ENCODE results near the gene BIN2. TPM values are rescaled to one million over a fixed set of nuclear protein-coding genes. Genes with fewer than 3 reads are reported as not detected.
"Not testable (repeated sequence)": the region's sequence is repeated elsewhere in the genome, so short reads cannot be mapped to it uniquely, and the experiment has no call there.

BIN2 gene
- total RNA-seq, 1 donor = not detected

GRCh38 chr12:51270067-51270950, 53.7 kb downstream of the BIN2 start, which contains the start of gene SMAGP:
TSS of gene SMAGP (minus strand) at chr12:51270415. CDS start at chr12:51269278, 1,137 bp downstream.
- no peak for TF ChIP-seq CTCF (IDR thresholded peaks at IDR 0.05; ENCODE audit: insufficient read depth, low read depth, low read length)
- peak; percentile 44 for DNase-seq (ENCODE audit: low read depth)
- H3K4me3 ChIP-seq (ENCODE audit: low read depth, low read length) = peak within 1 kb of the TSS; percentile 82

- H3K4me3 ChIP-seq (ENCODE audit: low read depth, low read length) = peak overlapping the region; percentile 82
- DNase-seq (ENCODE audit: low read depth) = peak; percentile 28
- TF ChIP-seq CTCF (IDR thresholded peaks at IDR 0.05; ENCODE audit: insufficient read depth, low read depth, low read length) = peak; percentile 17
These were observed 54.6 kb downstream of the BIN2 start for GRCh38 chr12:51269174-51270066.

GRCh38 chr12:51265024-51265423, 59.0 kb downstream of the BIN2 start:
- no peak for TF ChIP-seq CTCF (IDR thresholded peaks at IDR 0.05; ENCODE audit: insufficient read depth, low read depth, low read length)
- no peak overlapping the region for H3K4me3 ChIP-seq (ENCODE audit: low read depth, low read length)
- no peak for DNase-seq (ENCODE audit: low read depth)

GRCh38 chr12:51264297-51264696, 59.7 kb downstream of the BIN2 start:
- no peak overlapping the region for H3K4me3 ChIP-seq (ENCODE audit: low read depth, low read length)
- DNase-seq (ENCODE audit: low read depth) = no peak
- TF ChIP-seq CTCF (IDR thresholded peaks at IDR 0.05; ENCODE audit: insufficient read depth, low read depth, low read length) = no peak

GRCh38 chr12:51263341-51263740, 60.6 kb downstream of the BIN2 start:
- no peak for DNase-seq (ENCODE audit: low read depth)
- H3K4me3 ChIP-seq (ENCODE audit: low read depth, low read length) = no peak overlapping the region
- no peak for TF ChIP-seq CTCF (IDR thresholded peaks at IDR 0.05; ENCODE audit: insufficient read depth, low read depth, low read length)

- TF ChIP-seq CTCF (IDR thresholded peaks at IDR 0.05; ENCODE audit: insufficient read depth, low read depth, low read length) = peak; percentile 16
- peak; percentile 28 for DNase-seq (ENCODE audit: low read depth)
- H3K4me3 ChIP-seq (ENCODE audit: low read depth, low read length) = no peak overlapping the region
These were observed 61.2 kb downstream of the BIN2 start for GRCh38 chr12:51262758-51263177.

GRCh38 chr12:51259600-51259999, 64.4 kb downstream of the BIN2 start:
- not testable (repeated sequence) for DNase-seq (ENCODE audit: low read depth); H3K4me3 ChIP-seq (ENCODE audit: low read depth, low read length)
